HEK293 (cell line): ENCODE measurements around the gene BCORL1.

ENCODE experiments used
- CTCF ChIA-PET: fragments of 350-600 bp; formaldehyde crosslinking; extraction: SDS; loops from one replicate; lab custom pipeline; 2021; ENCODE audit warnings: antibody characterized with exemption; lab: Yijun Ruan, JAX
- POLR2A ChIA-PET: fragments of 300-600 bp; formaldehyde crosslinking; extraction: SDS; loops from one replicate; lab custom pipeline; 2020; ENCODE audit warnings: antibody characterized with exemption, inconsistent platforms; lab: Yijun Ruan, JAX
- H3K27ac ChIP-seq: fragments of 200-500 bp; sonication (Bioruptor generic); 2 replicates; pipeline ENCODE4 v1.5.1; 2014; ENCODE audit warnings: low read depth, low read length, control low read depth, inconsistent platforms; ENCODE audit errors: extremely low read depth
- H3K36me3 ChIP-seq, 2 experiments: fragments of 200-500 bp in 1 of 2; sonication (Bioruptor generic) in 1 of 2; 1 replicate in 1 of 2; 2 replicates in 1 of 2; pipeline ENCODE4 v1.5.1; 2014 to 2017; ENCODE audit warnings: inconsistent platforms in 2 of 2, low read length in 2 of 2; ENCODE audit not compliant: control insufficient read depth in 2 of 2, insufficient read depth in 1 of 2
- H3K4me1 ChIP-seq: fragments of 200-500 bp; sonication (Bioruptor generic); 2 replicates; pipeline ENCODE4 v1.5.1; 2014; ENCODE audit warnings: mild to moderate bottlenecking, low read length, inconsistent platforms; ENCODE audit not compliant: control insufficient read depth, insufficient read depth
- H3K4me3 ChIP-seq: 2 replicates; pipeline ENCODE4 v1.5.1; 2011; ENCODE audit warnings: low read depth, mild to moderate bottlenecking, control low read depth, low read length, moderate library complexity
- H3K9me3 ChIP-seq: fragments of 200-500 bp; sonication (Bioruptor generic); 2 replicates; pipeline ENCODE4 v1.5.1; 2014; ENCODE audit warnings: low read depth, low read length, inconsistent platforms; ENCODE audit not compliant: control insufficient read depth, insufficient read depth
- EGR2 ChIP-seq: fragments of 450-650 bp; formaldehyde crosslinking; IDR thresholded peaks from 2 replicates; pipeline ENCODE4 v1.5.1; 2016; ENCODE audit warnings: low read depth, missing biosample characterization, missing genetic modification characterization
- HOXA7 ChIP-seq: sonication (generic); formaldehyde crosslinking; IDR thresholded peaks from 2 replicates; pipeline ENCODE4 v1.8.1; 2022; ENCODE audit warnings: missing genetic modification reagents, borderline replicate concordance
- KLF1 ChIP-seq: fragments of 450-650 bp; formaldehyde crosslinking; IDR thresholded peaks from 2 replicates; pipeline ENCODE4 v1.5.1; 2016; ENCODE audit warnings: missing biosample characterization, missing genetic modification characterization
- KLF10 ChIP-seq: fragments of 450-650 bp; IDR thresholded peaks from 2 replicates; pipeline ENCODE4 v1.5.1; 2018; ENCODE audit warnings: missing biosample characterization, mild to moderate bottlenecking, missing genetic modification characterization
- KLF9 ChIP-seq: fragments of 450-650 bp; formaldehyde crosslinking; IDR thresholded peaks from 2 replicates; pipeline ENCODE4 v1.5.1; 2016; ENCODE audit warnings: missing biosample characterization, missing genetic modification characterization, low read depth
- ZFHX2 ChIP-seq: fragments of 450-650 bp; formaldehyde crosslinking; conservative IDR thresholded peaks from 2 replicates; pipeline ENCODE4 v1.5.1; 2016; ENCODE audit warnings: missing biosample characterization, missing genetic modification characterization
- ZNF112 ChIP-seq: fragments of 450-650 bp; formaldehyde crosslinking; IDR thresholded peaks from 2 replicates; pipeline ENCODE4 v1.5.0; 2017; ENCODE audit warnings: missing biosample characterization, missing genetic modification characterization
- ZNF169 ChIP-seq: fragments of 450-650 bp; formaldehyde crosslinking; IDR thresholded peaks from 2 replicates; pipeline ENCODE4 v1.5.1; 2016; ENCODE audit warnings: missing biosample characterization, missing genetic modification characterization
- ZNF174 ChIP-seq: fragments of 450-650 bp; formaldehyde crosslinking; IDR thresholded peaks from 2 replicates; pipeline ENCODE4 v1.5.0; 2017; ENCODE audit warnings: missing biosample characterization, mild to moderate bottlenecking, missing genetic modification characterization
- ZNF211 ChIP-seq: fragments of 450-650 bp; formaldehyde crosslinking; IDR thresholded peaks from 2 replicates; pipeline ENCODE4 v1.5.1; 2016; ENCODE audit warnings: low read depth, missing biosample characterization, missing genetic modification characterization
- ZNF24 ChIP-seq: fragments of 450-650 bp; formaldehyde crosslinking; IDR thresholded peaks from 2 replicates; pipeline ENCODE4 v1.5.1; 2016; ENCODE audit warnings: missing biosample characterization, missing genetic modification characterization
- ZNF274 ChIP-seq, 2 experiments: fragments of 200-500 bp in 1 of 2; fragments of 450-650 bp in 1 of 2; sonication (Bioruptor generic) in 1 of 2; formaldehyde crosslinking in 1 of 2; IDR thresholded peaks; 2 replicates each; pipeline versions ENCODE4 v1.5.1 to v1.6.1; 2014 to 2016; ENCODE audit warnings: borderline replicate concordance in 1 of 2, inconsistent platforms in 1 of 2, low read length in 1 of 2, missing biosample characterization in 1 of 2, missing genetic modification characterization in 1 of 2
- ZNF302 ChIP-seq: fragments of 450-650 bp; formaldehyde crosslinking; IDR thresholded peaks from 2 replicates; pipeline ENCODE4 v1.5.1; 2016; ENCODE audit warnings: missing biosample characterization, missing genetic modification characterization, low read depth
- ZNF423 ChIP-seq: fragments of 450-650 bp; formaldehyde crosslinking; IDR thresholded peaks from 2 replicates; pipeline ENCODE4 v1.5.1; 2016; ENCODE audit warnings: missing biosample characterization, missing genetic modification characterization
- ZNF544 ChIP-seq: fragments of 450-650 bp; formaldehyde crosslinking; IDR thresholded peaks from 2 replicates; pipeline ENCODE4 v1.5.0; 2017; ENCODE audit warnings: missing biosample characterization, missing genetic modification characterization
- ZNF623 ChIP-seq: fragments of 450-650 bp; formaldehyde crosslinking; IDR thresholded peaks from 2 replicates; pipeline ENCODE4 v1.5.1; 2016; ENCODE audit warnings: missing biosample characterization, missing genetic modification characterization
- ZNF629 ChIP-seq: fragments of 450-650 bp; formaldehyde crosslinking; IDR thresholded peaks from 2 replicates; pipeline ENCODE4 v1.5.1; 2017; ENCODE audit warnings: missing biosample characterization, missing genetic modification characterization
- ZXDB ChIP-seq: fragments of 450-650 bp; formaldehyde crosslinking; IDR thresholded peaks from 2 replicates; pipeline ENCODE4 v1.5.1; 2016; ENCODE audit warnings: missing biosample characterization, missing genetic modification characterization
- TF ChIP-seq, protein P1 (sequence below): fragments of 450-650 bp; formaldehyde crosslinking; IDR thresholded peaks from 2 replicates; pipeline ENCODE4 v1.5.1; 2017; ENCODE audit warnings: missing biosample characterization, missing genetic modification characterization
- TF ChIP-seq, protein P2 (sequence below): fragments of 450-650 bp; formaldehyde crosslinking; IDR thresholded peaks from 2 replicates; pipeline ENCODE4 v1.5.1; 2017; ENCODE audit warnings: missing biosample characterization, missing genetic modification characterization
- TF ChIP-seq, protein P3 (sequence below): fragments of 450-650 bp; formaldehyde crosslinking; IDR thresholded peaks from 2 replicates; pipeline ENCODE4 v1.5.1; 2016; ENCODE audit warnings: missing biosample characterization, missing genetic modification characterization

BCORL1 gene

DNA sequence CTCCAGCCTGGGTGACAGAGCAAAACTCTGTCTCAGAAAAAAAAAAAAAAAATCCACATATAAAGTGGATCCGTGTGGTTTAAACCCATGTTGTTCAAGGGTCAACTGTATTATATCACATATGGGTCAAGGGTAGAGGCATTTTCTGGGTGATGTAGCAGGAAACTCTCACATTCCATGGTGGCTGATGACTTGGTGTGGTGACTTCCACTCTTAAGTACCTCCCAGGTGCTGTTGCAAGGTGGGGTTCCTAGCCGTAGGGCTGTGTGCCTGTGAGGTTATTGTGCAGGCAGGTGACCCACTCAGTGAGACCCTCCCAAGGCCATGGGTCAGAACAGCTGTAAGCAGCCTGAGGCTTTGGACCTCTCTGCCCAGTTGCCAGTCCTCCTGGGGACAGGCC is 110.8 kb downstream of the BCORL1 start:
- Histone ChIP-seq H3K36me3 (no peaks in the 10 kb centered on the region), H3K4me3 (no peak overlapping the region), H3K9me3 (no peaks in the 10 kb centered on the region), H3K4me1 (no peaks in the 10 kb centered on the region), H3K27ac (no peak overlapping the region)
- ChIA-PET CTCF (interaction anchor here (1.2 kb wide), 1 partner anchor 14 kb away, joined by 4 read pairs; no protein-coding TSS in a partner anchor), POLR2A (no interaction called here)
- TF ChIP-seq ZNF623 (tag by site-specific recombination) = no peak
- no peak for TF ChIP-seq ZNF302
- TF ChIP-seq ZNF174 = no peak
- no peak for TF ChIP-seq KLF10 (tag by site-specific recombination)
- TF ChIP-seq, protein P1, sequence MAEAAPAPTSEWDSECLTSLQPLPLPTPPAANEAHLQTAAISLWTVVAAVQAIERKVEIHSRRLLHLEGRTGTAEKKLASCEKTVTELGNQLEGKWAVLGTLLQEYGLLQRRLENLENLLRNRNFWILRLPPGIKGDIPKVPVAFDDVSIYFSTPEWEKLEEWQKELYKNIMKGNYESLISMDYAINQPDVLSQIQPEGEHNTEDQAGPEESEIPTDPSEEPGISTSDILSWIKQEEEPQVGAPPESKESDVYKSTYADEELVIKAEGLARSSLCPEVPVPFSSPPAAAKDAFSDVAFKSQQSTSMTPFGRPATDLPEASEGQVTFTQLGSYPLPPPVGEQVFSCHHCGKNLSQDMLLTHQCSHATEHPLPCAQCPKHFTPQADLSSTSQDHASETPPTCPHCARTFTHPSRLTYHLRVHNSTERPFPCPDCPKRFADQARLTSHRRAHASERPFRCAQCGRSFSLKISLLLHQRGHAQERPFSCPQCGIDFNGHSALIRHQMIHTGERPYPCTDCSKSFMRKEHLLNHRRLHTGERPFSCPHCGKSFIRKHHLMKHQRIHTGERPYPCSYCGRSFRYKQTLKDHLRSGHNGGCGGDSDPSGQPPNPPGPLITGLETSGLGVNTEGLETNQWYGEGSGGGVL (tag by site-specific recombination) = no peak
- TF ChIP-seq ZNF211 (tag by site-specific recombination) = no peak
- TF ChIP-seq ZNF423 (tag by site-specific recombination) = no peak
- TF ChIP-seq ZXDB (tag by site-specific recombination) = no peak
- no peak for TF ChIP-seq KLF1 (tag by site-specific recombination)
- TF ChIP-seq ZNF169 (tag by site-specific recombination) = no peak
- TF ChIP-seq, protein P2, sequence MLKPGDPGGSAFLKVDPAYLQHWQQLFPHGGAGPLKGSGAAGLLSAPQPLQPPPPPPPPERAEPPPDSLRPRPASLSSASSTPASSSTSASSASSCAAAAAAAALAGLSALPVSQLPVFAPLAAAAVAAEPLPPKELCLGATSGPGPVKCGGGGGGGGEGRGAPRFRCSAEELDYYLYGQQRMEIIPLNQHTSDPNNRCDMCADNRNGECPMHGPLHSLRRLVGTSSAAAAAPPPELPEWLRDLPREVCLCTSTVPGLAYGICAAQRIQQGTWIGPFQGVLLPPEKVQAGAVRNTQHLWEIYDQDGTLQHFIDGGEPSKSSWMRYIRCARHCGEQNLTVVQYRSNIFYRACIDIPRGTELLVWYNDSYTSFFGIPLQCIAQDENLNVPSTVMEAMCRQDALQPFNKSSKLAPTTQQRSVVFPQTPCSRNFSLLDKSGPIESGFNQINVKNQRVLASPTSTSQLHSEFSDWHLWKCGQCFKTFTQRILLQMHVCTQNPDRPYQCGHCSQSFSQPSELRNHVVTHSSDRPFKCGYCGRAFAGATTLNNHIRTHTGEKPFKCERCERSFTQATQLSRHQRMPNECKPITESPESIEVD (tag by site-specific recombination) = no peak
- no peak for TF ChIP-seq ZNF629 (tag by site-specific recombination)
- TF ChIP-seq ZNF274 (IDR thresholded peaks at IDR 0.05; ENCODE audit: low read length) = no peak
- no peak for TF ChIP-seq ZNF274 (tag by site-specific recombination; IDR thresholded peaks at IDR 0.05; ENCODE audit: borderline replicate concordance)
- no peak for TF ChIP-seq ZNF24 (tag by site-specific recombination)
- TF ChIP-seq, protein P3, sequence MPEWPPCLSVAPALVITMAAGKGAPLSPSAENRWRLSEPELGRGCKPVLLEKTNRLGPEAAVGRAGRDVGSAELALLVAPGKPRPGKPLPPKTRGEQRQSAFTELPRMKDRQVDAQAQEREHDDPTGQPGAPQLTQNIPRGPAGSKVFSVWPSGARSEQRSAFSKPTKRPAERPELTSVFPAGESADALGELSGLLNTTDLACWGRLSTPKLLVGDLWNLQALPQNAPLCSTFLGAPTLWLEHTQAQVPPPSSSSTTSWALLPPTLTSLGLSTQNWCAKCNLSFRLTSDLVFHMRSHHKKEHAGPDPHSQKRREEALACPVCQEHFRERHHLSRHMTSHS (tag by site-specific recombination) = no peak
- no peak for TF ChIP-seq ZNF112 (tag by site-specific recombination)
- no peak for TF ChIP-seq HOXA7 (CRISPR knock-in tag)

DNA sequence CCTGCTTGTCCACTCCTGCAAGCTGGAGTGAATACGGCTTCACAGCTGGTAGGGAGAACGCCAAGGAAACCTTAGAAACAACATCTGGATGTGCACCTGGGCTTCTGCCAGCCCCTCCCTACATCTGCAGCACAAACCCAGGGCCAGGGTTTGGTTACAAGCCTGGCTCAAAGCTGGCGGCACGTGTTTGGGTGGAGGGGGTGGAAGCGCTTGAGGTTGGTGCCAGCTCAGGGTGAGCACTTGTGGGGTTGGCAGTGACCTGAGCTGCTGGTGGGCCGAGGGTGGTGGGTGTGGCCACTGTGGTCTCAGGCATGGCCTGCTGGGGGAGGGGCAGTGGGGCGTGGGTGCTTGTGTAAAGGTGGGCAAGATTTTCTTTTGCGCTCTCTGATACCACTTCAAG is 112.3 kb downstream of the BCORL1 start:
- Histone ChIP-seq H3K9me3 (no peaks in the 10 kb centered on the region), H3K27ac (no peak overlapping the region), H3K4me1 (no peaks in the 10 kb centered on the region), H3K36me3 (no peaks in the 10 kb centered on the region; a peak in 1 of 3 replicates), H3K4me3 (no peak overlapping the region)
- TF ChIP-seq ZNF544 (tag by site-specific recombination) (no peak), EGR2 (tag by site-specific recombination) (peak; percentile 91), ZFHX2 (tag by site-specific recombination) (peak; percentile 72), KLF9 (tag by site-specific recombination) (0 out of 2 replicates have a peak, but pooled peaks have one; percentile 24)
- CTCF ChIA-PET = interaction anchor here (1.6 to 1.7 kb wide), 2 partner anchors 14 to 15 kb away, joined by 3 to 9 read pairs; no protein-coding TSS in a partner anchor
- POLR2A ChIA-PET = interaction anchor here (0.7 kb wide), 1 partner anchor 14 kb away, joined by 17 read pairs; no protein-coding TSS in a partner anchor
